HepG2 (cell line): Measurements from ENCODE around the gene EMC9. TPM values are rescaled to one million over a fixed set of nuclear protein-coding genes. Genes with fewer than 3 reads are reported as not detected.

Source experiments
- BCL6 ChIP-seq: IDR thresholded peaks from 2 replicates; pipeline ENCODE4 v1.6.1; 2016; ENCODE audit warnings: missing genetic modification reagents, missing compliant biosample characterization
- CENPT ChIP-seq: sonication (generic); formaldehyde crosslinking; IDR thresholded peaks from 2 replicates; pipeline ENCODE4 v1.8.0; 2022; ENCODE audit warnings: low read depth, mild to moderate bottlenecking, moderate library complexity, missing genetic modification reagents
- CSRNP1 ChIP-seq: sonication (generic); formaldehyde crosslinking; IDR thresholded peaks from 2 replicates; pipeline ENCODE4 v1.8.1; 2023; ENCODE audit warnings: mild to moderate bottlenecking, missing genetic modification reagents
- FOXM1 ChIP-seq: sonication (generic); formaldehyde crosslinking; IDR thresholded peaks from 2 replicates; pipeline ENCODE4 v1.5.0; 2020; ENCODE audit warnings: missing genetic modification reagents
- FOXO1 ChIP-seq: sonication (generic); formaldehyde crosslinking; IDR thresholded peaks from 2 replicates; pipeline ENCODE4 v1.4.0; 2020; ENCODE audit warnings: missing genetic modification reagents
- GZF1 ChIP-seq: sonication (generic); formaldehyde crosslinking; IDR thresholded peaks from 2 replicates; pipeline ENCODE4 v1.5.1; 2020; ENCODE audit warnings: mild to moderate bottlenecking, missing genetic modification reagents
- KMT2A ChIP-seq: sonication (generic); formaldehyde crosslinking; IDR thresholded peaks from 2 replicates; pipeline ENCODE4 v1.4.0; 2020; ENCODE audit warnings: missing genetic modification reagents
- MED1 ChIP-seq: sonication (generic); formaldehyde crosslinking; IDR thresholded peaks from 2 replicates; pipeline ENCODE4 v1.4.0; 2020; ENCODE audit warnings: missing genetic modification reagents
- MIER2 ChIP-seq: IDR thresholded peaks from 2 replicates; pipeline ENCODE4 v1.6.1; 2016; ENCODE audit warnings: missing biosample characterization, missing genetic modification reagents
- MLXIP ChIP-seq: sonication (generic); formaldehyde crosslinking; IDR thresholded peaks from 2 replicates; pipeline ENCODE4 v1.9.0; 2021; ENCODE audit warnings: missing genetic modification reagents, borderline replicate concordance
- RELA ChIP-seq: sonication (generic); formaldehyde crosslinking; IDR thresholded peaks from 2 replicates; pipeline ENCODE4 v1.4.0; 2020; ENCODE audit warnings: missing genetic modification reagents
- STAT5B ChIP-seq: sonication (generic); formaldehyde crosslinking; IDR thresholded peaks from 2 replicates; pipeline ENCODE4 v1.4.0; 2020; ENCODE audit warnings: missing genetic modification reagents
- TFE3 ChIP-seq: IDR thresholded peaks from 2 replicates; pipeline ENCODE4 v1.6.1; 2016
- ZBTB26 ChIP-seq: IDR thresholded peaks from 2 replicates; pipeline ENCODE4 v1.6.1; 2016; ENCODE audit warnings: missing compliant biosample characterization, missing genetic modification reagents, borderline replicate concordance
- ZNF362 ChIP-seq: sonication (generic); formaldehyde crosslinking; IDR thresholded peaks from 2 replicates; pipeline ENCODE4 v1.4.0; 2020; ENCODE audit warnings: missing genetic modification reagents, mild to moderate bottlenecking, borderline replicate concordance
- ZNF850 ChIP-seq: sonication (generic); formaldehyde crosslinking; conservative IDR thresholded peaks from 2 replicates; pipeline ENCODE4 v1.9.0; 2021; ENCODE audit warnings: mild to moderate bottlenecking, missing genetic modification reagents
- ZSCAN21 ChIP-seq: sonication (generic); formaldehyde crosslinking; IDR thresholded peaks from 2 replicates; pipeline ENCODE4 v1.8.0; 2022; ENCODE audit warnings: mild to moderate bottlenecking, missing genetic modification reagents, moderate library complexity, borderline replicate concordance
- polyA plus RNA-seq, 8 experiments: library from polyadenylated mRNA; depleted of rRNA in 3 of 8; stranded (reverse) in 7 of 8; unstranded in 1 of 8; fragments of >200 nt; fragmentation: Illumina TruSeq in 4 of 8; extraction: Trizol in 4 of 8; gene quantifications; 2 replicates each; pipeline versions ENCODE4 v1.2.1 to v1.2.3, GENCODE V29; 2011 to 2016; ENCODE audit warnings: low read depth in 4 of 8, missing spikeins in 1 of 8, mixed read lengths in 1 of 8; ENCODE audit not compliant: insufficient read depth in 1 of 8
- total RNA-seq, 5 experiments: library from RNA; depleted of rRNA; stranded (reverse); fragments of >200 nt; fragmentation: Illumina TruSeq; extraction: Trizol; gene quantifications; 2 replicates each; pipeline ENCODE4 v1.2.3, GENCODE V29; 2016; ENCODE audit warnings: low read depth in 1 of 5

The EMC9 gene
- total and polyA plus RNA-seq, 2 of the 13 experiments (the other 11 are each of a cell fraction or from before 2014, with no cell fraction given): 60.5 to 78.7 TPM

- TF ChIP-seq MLXIP (CRISPR knock-in tag) (peak; percentile 95), TFE3 (peak; percentile 79), ZNF362 (peak; percentile 57; the same call in 1 of the 2 replicates), ZSCAN21 (CRISPR knock-in tag) (no peak), FOXO1 (no peak; the same call in none of the 2 replicates), CSRNP1 (peak; percentile 99), KMT2A (CRISPR knock-in tag) (peak; percentile 93), FOXM1 (CRISPR knock-in tag) (peak; percentile 91), STAT5B (peak; percentile 98), MED1 (CRISPR knock-in tag) (peak; percentile 90), RELA (CRISPR knock-in tag) (peak; percentile 92), MIER2 (CRISPR knock-in tag) (peak; percentile 87), ZNF850 (CRISPR knock-in tag) (no peak), CENPT (CRISPR knock-in tag) (no peak), GZF1 (peak; percentile 94), BCL6 (CRISPR knock-in tag) (peak; percentile 78), ZBTB26 (CRISPR knock-in tag) (peak; percentile 88)
Observed at GRCh38 chr14:24093901-24094840, 47.2 kb downstream of the EMC9 start, which contains the start of gene PCK2 (continued).
